ENCODE results near the gene DAG1.

GRCh38 chr3:49469936-49470713 lies at the start of gene DAG1:
- TF ChIP-seq POLR2A (IDR thresholded peaks at IDR 0.05; ENCODE audit: low read length), result peak; percentile 96
- TF ChIP-seq GATA1 (IDR thresholded peaks at IDR 0.05; ENCODE audit: low read depth, low read length), result no peak

Measured in erythroblast (primary cell).